IPS DF 6.9 (cell line): ENCODE data around the gene FREM2.

Source experiments
- DNase-seq: peaks from one replicate; pipeline ENCODE4 v3.0.0-alpha.2; 2013; ENCODE audit warnings: low read depth, low spot score
- H3K27ac ChIP-seq: one replicate; pipeline ENCODE4 v1.5.1; 2013; ENCODE audit warnings: low read length, control low read depth
- H3K27me3 ChIP-seq: 2 replicates; pipeline ENCODE4 v1.6.1; 2013; ENCODE audit warnings: mild to moderate bottlenecking, low read length; ENCODE audit not compliant: control insufficient read depth, insufficient read depth
- H3K36me3 ChIP-seq: 2 replicates; pipeline ENCODE4 v1.6.1; 2013; ENCODE audit warnings: low read length; ENCODE audit not compliant: control insufficient read depth, insufficient read depth
- H3K4me1 ChIP-seq: 2 replicates; pipeline ENCODE4 v1.6.1; 2013; ENCODE audit warnings: low read length; ENCODE audit not compliant: control insufficient read depth, insufficient read depth
- H3K4me3 ChIP-seq: 2 replicates; pipeline ENCODE4 v1.5.1; 2013; ENCODE audit warnings: mild to moderate bottlenecking, low read length
- H3K9me3 ChIP-seq: 2 replicates; pipeline ENCODE4 v1.6.1; 2013; ENCODE audit warnings: low read length, inconsistent platforms; ENCODE audit not compliant: control insufficient read depth, insufficient read depth
- WGBS: extraction: QIAGEN DNeasy Blood & Tissue Kit; methylation state at CpG from one replicate; pipeline ENCODE4 v1.1.7; 2013; ENCODE audit warnings: mixed read lengths, missing lambda C conversion rate; ENCODE audit not compliant: insufficient read length, insufficient coverage; 5-methylcytosine and 5-hydroxymethylcytosine counted together

Gene FREM2

DNA sequence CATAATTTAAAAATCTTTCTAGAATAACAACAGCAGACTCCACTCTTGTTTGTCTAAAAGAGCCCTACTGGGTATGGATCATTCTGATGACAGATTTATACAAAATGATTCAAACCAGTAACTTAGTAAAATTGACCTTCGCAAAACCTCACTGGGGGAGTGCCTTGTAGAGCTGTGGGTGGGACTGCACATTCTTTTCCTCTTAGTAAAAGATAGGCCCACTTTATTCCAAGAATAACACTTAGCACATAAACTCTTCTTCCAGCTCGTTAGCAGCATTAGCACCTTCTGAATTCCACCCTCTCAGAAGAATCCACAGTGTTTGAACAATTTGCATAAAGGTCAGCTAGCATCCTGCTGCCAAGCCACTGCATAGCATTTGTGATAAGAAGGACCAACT lies 196.9 kb downstream of the FREM2 start:
- Histone ChIP-seq H3K4me3 (no peak overlapping the region), H3K36me3 (0 out of 2 replicates have a peak, but pooled peaks cover under 1% of the 10 kb centered on the region), H3K27ac (no peak overlapping the region), H3K4me1 (no peaks in the 10 kb centered on the region; the same call in 1 of the 2 replicates), H3K27me3 (no peaks in the 10 kb centered on the region), H3K9me3 (no peaks in the 10 kb centered on the region)
- no peak for DNase-seq
- WGBS = no CpG with 5 or more reads among the region's 2 CpGs

GRCh38 chr13:38888309-38888708 lies 201.4 kb downstream of the FREM2 start:
- no peaks in the 10 kb centered on the region for H3K9me3 ChIP-seq
- H3K4me1 ChIP-seq = no peaks in the 10 kb centered on the region; the same call in 1 of the 2 replicates
- no peaks in the 10 kb centered on the region for H3K27me3 ChIP-seq
- no peaks in the 10 kb centered on the region for H3K36me3 ChIP-seq
- DNase-seq = no peak
- WGBS = no CpG with 5 or more reads among the region's 4 CpGs
- no peak overlapping the region for H3K27ac ChIP-seq
- no peak overlapping the region for H3K4me3 ChIP-seq

DNA sequence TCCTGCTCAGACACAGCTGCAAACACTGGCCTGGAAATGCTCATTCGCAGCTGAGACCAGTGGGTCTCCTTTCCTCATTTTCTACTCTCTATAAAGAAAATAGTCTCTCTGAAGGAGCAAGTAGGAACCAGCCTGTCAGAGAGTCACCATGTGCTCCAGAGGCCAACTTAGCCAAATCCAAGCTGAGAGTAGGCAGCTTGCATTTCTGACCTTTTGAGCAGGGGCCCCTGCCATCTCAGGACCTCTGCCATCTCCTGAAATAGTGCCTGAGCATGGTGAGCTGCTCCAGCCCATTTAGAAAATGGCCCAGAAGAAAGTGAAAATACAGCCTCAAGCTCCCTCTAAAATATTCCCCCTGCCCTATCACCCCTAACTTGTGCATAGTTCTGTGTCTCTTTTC lies 208.2 kb downstream of the FREM2 start:
- no CpG with 5 or more reads among the region's 1 CpG for WGBS

GRCh38 chr13:38897521-38897920 lies 210.6 kb downstream of the FREM2 start:
- Histone ChIP-seq H3K4me1 (no peaks in the 10 kb centered on the region), H3K27me3 (no peaks in the 10 kb centered on the region; the same call in 1 of the 2 replicates), H3K27ac (no peak overlapping the region), H3K4me3 (no peak overlapping the region), H3K9me3 (no peaks in the 10 kb centered on the region), H3K36me3 (no peaks in the 10 kb centered on the region)
- DNase-seq = no peak
- WGBS = no CpG with 5 or more reads among the region's 6 CpGs

More for the DNA sequence above, 208.2 kb downstream of the FREM2 start:
- Histone ChIP-seq H3K36me3 (no peaks in the 10 kb centered on the region), H3K4me3 (no peak overlapping the region), H3K27me3 (no peaks in the 10 kb centered on the region; the same call in 1 of the 2 replicates), H3K9me3 (no peaks in the 10 kb centered on the region), H3K27ac (no peak overlapping the region), H3K4me1 (no peaks in the 10 kb centered on the region)
- DNase-seq = no peak

DNA sequence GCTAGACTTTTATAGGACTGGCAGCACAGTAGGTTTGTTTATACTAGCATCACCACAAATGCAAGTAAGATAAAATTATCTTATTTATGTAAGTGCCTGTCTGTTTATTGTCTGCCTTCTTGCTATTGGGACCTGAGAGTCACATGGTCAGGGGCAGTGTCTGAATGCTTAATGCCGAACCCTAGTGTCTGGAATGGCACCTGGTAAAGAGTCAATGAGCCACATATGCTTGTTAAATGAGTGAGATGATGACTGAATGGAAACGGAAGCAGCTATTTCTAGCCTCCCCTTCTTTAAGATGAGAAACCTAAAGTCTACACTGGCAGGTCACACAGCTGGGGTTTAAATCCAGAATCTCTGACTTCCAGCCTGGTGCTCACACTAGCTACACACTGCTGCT lies 211.6 kb downstream of the FREM2 start:
- WGBS = no CpG with 5 or more reads among the region's 2 CpGs
- Histone ChIP-seq H3K27ac (no peak overlapping the region), H3K4me1 (no peaks in the 10 kb centered on the region), H3K4me3 (no peak overlapping the region), H3K36me3 (no peaks in the 10 kb centered on the region), H3K27me3 (no peaks in the 10 kb centered on the region; the same call in 1 of the 2 replicates), H3K9me3 (no peaks in the 10 kb centered on the region)
- DNase-seq = no peak

GRCh38 chr13:38899571-38899970 lies 212.7 kb downstream of the FREM2 start:
- no peaks in the 10 kb centered on the region for H3K9me3 ChIP-seq
- no CpG with 5 or more reads among the region's 4 CpGs for WGBS
- DNase-seq = no peak
- no peak overlapping the region for H3K4me3 ChIP-seq
- H3K27ac ChIP-seq = no peak overlapping the region
- H3K36me3 ChIP-seq = no peaks in the 10 kb centered on the region
- H3K4me1 ChIP-seq = no peaks in the 10 kb centered on the region
- H3K27me3 ChIP-seq = no peaks in the 10 kb centered on the region; the same call in 1 of the 2 replicates

DNA sequence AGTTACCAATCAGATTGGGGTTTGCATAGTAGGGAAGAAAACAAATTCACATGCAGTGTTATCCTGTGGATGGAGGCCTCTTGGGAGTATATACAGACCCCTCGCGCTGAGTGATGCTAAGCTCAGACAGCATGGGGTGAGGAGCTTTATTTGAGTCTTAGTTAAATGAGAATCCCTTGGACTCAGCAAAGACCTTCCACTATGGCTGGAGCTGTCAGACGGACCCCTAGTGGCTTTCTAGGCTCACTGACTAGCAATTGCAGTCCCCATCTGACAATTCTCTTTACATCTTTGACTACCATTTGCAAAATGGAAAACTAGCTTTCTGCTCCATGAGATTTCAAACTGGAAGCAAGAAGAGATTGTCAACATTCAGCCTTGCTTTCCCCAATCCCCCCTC lies 213.3 kb downstream of the FREM2 start:
- H3K27ac ChIP-seq = no peak overlapping the region
- H3K4me1 ChIP-seq = no peaks in the 10 kb centered on the region
- H3K9me3 ChIP-seq = no peaks in the 10 kb centered on the region
- H3K36me3 ChIP-seq = no peaks in the 10 kb centered on the region
- WGBS = no CpG with 5 or more reads among the region's 3 CpGs
- no peak overlapping the region for H3K4me3 ChIP-seq
- DNase-seq = peak; percentile 11
- no peaks in the 10 kb centered on the region for H3K27me3 ChIP-seq

- WGBS = no CpG with 5 or more reads among the region's 1 CpG
These were observed 215.7 kb downstream of the FREM2 start for GRCh38 chr13:38902551-38902950.

DNA sequence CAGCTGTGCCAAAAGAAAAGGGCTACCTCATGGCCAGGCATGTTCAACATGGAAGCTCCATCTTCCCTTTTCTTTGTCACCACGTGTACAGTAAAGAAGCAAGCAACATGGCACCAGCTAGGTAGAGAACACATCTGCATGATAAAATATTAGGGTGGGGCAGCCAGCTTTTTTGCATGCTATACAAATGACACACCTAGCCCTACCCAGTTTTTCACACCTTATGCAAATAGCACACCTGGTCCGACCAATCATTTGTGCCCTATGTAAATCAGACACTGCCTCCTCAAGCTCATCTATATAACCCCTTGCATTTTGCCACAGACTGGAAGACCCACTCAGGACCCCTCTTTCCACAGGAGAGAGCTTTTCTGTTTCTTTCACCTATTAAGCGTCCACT lies 218.2 kb downstream of the FREM2 start:
- no peaks in the 10 kb centered on the region for H3K36me3 ChIP-seq
- DNase-seq = no peak
- no CpG with 5 or more reads among the region's 3 CpGs for WGBS

More at GRCh38 chr13:38902551-38902950, 215.7 kb downstream of the FREM2 start:
- no peaks in the 10 kb centered on the region for H3K4me1 ChIP-seq
- H3K27ac ChIP-seq = no peak overlapping the region
- H3K27me3 ChIP-seq = no peaks in the 10 kb centered on the region
- H3K36me3 ChIP-seq = no peaks in the 10 kb centered on the region
- no peaks in the 10 kb centered on the region for H3K9me3 ChIP-seq
- H3K4me3 ChIP-seq = no peak overlapping the region
- no peak for DNase-seq

DNA sequence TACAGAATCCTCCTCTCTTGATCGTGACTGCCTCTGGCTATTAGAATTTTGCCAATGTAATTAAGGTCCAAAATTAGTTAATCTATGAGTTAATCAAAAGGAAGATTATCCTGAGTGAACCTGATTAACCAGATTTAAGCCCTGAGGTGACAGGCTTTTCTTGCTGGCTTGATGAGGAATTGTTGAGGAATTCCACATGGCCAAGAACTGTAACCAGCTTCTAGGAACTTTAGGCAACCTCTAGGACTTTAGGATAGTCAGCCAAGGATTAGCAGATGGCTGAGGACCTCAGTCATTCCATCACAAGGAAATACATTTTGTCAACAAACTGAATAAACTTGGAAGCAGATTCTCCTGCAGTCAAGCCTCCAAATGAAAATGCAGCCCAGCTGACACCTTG lies 219.0 kb downstream of the FREM2 start:
- no peak overlapping the region for H3K4me3 ChIP-seq
- no peak for DNase-seq
- H3K9me3 ChIP-seq = no peaks in the 10 kb centered on the region
- no peak overlapping the region for H3K27ac ChIP-seq
- no peaks in the 10 kb centered on the region for H3K36me3 ChIP-seq
- no peaks in the 10 kb centered on the region for H3K4me1 ChIP-seq
- H3K27me3 ChIP-seq = no peaks in the 10 kb centered on the region
- WGBS = no CpG with 5 or more reads among the region's 1 CpG

More for the DNA sequence above, 218.2 kb downstream of the FREM2 start:
- no peaks in the 10 kb centered on the region for H3K9me3 ChIP-seq
- H3K27ac ChIP-seq = no peak overlapping the region
- no peak overlapping the region for H3K4me3 ChIP-seq
- H3K4me1 ChIP-seq = no peaks in the 10 kb centered on the region
- no peaks in the 10 kb centered on the region for H3K27me3 ChIP-seq

DNA sequence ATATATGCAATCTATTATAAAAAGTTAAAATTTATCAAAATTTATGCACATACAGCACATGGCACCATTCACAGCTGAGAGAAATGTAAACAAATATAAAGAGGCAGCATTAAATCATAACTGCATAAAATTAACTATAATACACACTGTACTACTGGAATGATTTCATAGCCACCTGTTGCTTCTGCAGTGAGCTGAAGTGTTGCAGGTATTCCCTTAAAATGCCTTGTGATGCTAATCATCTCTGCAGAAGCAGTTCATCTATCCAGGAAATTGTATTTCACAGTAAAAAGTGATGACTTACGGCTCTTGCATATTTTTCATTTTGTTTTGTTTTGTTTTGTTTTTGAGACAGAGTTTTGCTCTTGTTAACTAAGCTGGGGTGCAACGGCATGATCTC lies 221.7 kb downstream of the FREM2 start:
- WGBS = no CpG with 5 or more reads among the region's 2 CpGs

More for the DNA sequence above, 221.7 kb downstream of the FREM2 start:
- DNase-seq = no peak
- H3K4me1 ChIP-seq = no peaks in the 10 kb centered on the region
- H3K36me3 ChIP-seq = no peaks in the 10 kb centered on the region
- no peaks in the 10 kb centered on the region for H3K27me3 ChIP-seq
- no peak overlapping the region for H3K27ac ChIP-seq
- no peak overlapping the region for H3K4me3 ChIP-seq
- no peaks in the 10 kb centered on the region for H3K9me3 ChIP-seq
